NCI-H748 (cell line): ENCODE data around the gene ADAMTS18.

Experiments
- DNase-seq: peaks from one replicate; lab custom pipeline; 2025; ENCODE audit not compliant: unreplicated experiment; lab: John Stamatoyannopoulos, UW

Gene ADAMTS18

GRCh38 chr16:77233799-77234519, 200.9 kb downstream of the ADAMTS18 start:
- DNase-seq = no peak
